Stimulated activated naive B cell treated with anti-CD40 and anti-IgM and Interleukin-4, amounts not matched to agents 10 μg/mL and 1 μg/mL and 100 μg/mL, for 72 hours (primary cell): Measurements from ENCODE around the gene SLC25A26.
"Not testable (repeated sequence)": the region's sequence is repeated elsewhere in the genome, so short reads cannot be mapped to it uniquely, and the experiment has no call there.

ENCODE experiments used
- ATAC-seq, 2 donors: fragments of 150-1000 bp; cut with Tn5 transposase; replicated peaks; 2 replicates each; pipeline ENCODE4 v1.10.0; 2021; ENCODE audit warnings: moderate library complexity in 1 of 2
- DNase-seq: peaks from one replicate; pipeline ENCODE4 v3.0.0; 2021
- H3K27ac Mint-ChIP-seq: one replicate; pipeline ENCODE4 v1.8.0; 2022; ENCODE audit warnings: mild to moderate bottlenecking, mixed read lengths
- H3K27me3 Mint-ChIP-seq, 2 donors: one replicate each; pipeline ENCODE4 v1.8.0; 2022; ENCODE audit warnings: mixed read lengths in 2 of 2
- H3K36me3 Mint-ChIP-seq, 2 donors: one replicate each; pipeline ENCODE4 v1.8.0; 2022; ENCODE audit warnings: mixed read lengths in 2 of 2, mild to moderate bottlenecking in 1 of 2
- H3K4me1 Mint-ChIP-seq, 2 donors: one replicate each; pipeline ENCODE4 v1.8.0; 2022; ENCODE audit warnings: mixed read lengths in 2 of 2, mild to moderate bottlenecking in 1 of 2
- H3K4me3 Mint-ChIP-seq, 2 donors: one replicate each; pipeline ENCODE4 v1.8.0; 2022; ENCODE audit warnings: mild to moderate bottlenecking in 2 of 2, mixed read lengths in 2 of 2, moderate library complexity in 1 of 2
- H3K9me3 Mint-ChIP-seq, 2 donors: one replicate each; pipeline ENCODE4 v1.8.0; 2022; ENCODE audit warnings: mixed read lengths in 2 of 2, mild to moderate bottlenecking in 1 of 2

Gene SLC25A26

DNA sequence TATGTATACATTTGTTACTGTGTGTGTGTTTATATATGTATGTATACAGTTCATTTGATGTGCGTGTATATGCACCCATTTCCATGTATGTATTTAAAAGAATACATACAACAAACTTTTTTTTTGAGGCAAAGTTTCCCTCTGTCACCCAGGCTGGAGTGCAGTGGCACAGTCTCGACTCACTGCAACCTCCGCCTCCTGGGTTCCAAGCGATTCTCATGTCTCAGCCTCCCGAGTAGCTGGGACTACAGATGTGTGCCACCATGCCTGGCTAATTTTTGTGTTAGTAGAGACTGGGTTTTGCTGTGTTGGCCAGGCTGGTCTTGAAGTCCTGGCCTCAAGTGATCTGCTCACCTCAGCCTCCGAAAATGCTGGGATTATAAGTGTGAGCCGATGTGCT is 78.3 kb downstream of the SLC25A26 start:
- not testable (repeated sequence) for H3K27ac Mint-ChIP-seq, DNase-seq, H3K4me3 Mint-ChIP-seq, ATAC-seq, H3K9me3 Mint-ChIP-seq, H3K27me3 Mint-ChIP-seq, H3K36me3 Mint-ChIP-seq
- H3K4me1 Mint-ChIP-seq: peaks cover 23 to 32% of the 10 kb centered on the region in 2 donors

DNA sequence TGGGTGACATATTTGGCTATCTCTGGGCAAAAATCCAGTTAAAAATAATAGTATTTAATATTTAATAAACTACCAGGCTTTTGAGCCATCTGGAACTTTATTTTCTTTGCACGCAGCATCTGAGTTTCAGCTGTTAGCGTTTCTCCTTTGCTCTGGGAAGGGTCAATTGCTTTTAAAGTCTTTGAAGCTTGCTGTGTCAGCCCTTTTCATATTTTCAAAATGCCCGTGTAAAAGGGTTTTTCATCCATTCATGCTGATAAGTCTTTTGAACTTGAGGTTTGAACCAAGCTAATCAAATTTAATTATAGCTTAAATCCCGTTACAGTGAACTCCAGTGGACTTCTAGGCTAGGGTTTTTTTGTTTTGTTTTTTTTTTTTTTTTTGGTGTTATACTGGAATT is 79.1 kb downstream of the SLC25A26 start:
- no peaks in the 10 kb centered on the region for H3K9me3 Mint-ChIP-seq
- no peak for DNase-seq
- H3K27me3 Mint-ChIP-seq: no peaks in the 10 kb centered on the region
- H3K36me3 Mint-ChIP-seq: peaks cover 0 to 4% of the 10 kb centered on the region in 2 donors
- no peak overlapping the region for H3K4me3 Mint-ChIP-seq
- no peak overlapping the region for H3K27ac Mint-ChIP-seq
- H3K4me1 Mint-ChIP-seq: peaks cover 28 to 37% of the 10 kb centered on the region in 2 donors
- ATAC-seq: no peak

DNA sequence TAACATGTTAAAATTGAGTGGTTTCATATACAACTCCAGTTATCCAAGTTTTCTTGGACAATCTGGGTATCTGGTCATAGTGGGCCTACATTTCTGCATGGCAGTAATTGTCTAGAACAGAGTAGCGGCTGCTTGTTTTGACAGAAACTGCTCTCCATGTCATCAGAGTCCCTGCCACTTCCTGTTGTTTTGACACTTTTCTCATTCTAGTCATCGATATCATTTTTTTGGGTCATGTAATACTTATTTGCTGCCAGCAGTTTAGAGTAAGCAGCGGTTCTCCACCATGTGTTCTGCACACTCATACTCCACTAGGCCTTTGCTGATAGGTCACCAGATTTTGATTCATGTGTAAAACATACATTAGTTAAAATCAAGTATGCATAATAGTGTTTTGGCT is 81.5 kb downstream of the SLC25A26 start:
- H3K4me3 Mint-ChIP-seq: no peak overlapping the region
- ATAC-seq: peak; percentile 86 to 88
- H3K36me3 Mint-ChIP-seq: peaks cover 14 to 16% of the 10 kb centered on the region in 2 donors
- no peak for DNase-seq
- H3K9me3 Mint-ChIP-seq: peaks cover 0 to 8% of the 10 kb centered on the region in 2 donors
- H3K27ac Mint-ChIP-seq: peak overlapping the region; percentile 94
- H3K4me1 Mint-ChIP-seq: peaks cover 30 to 46% of the 10 kb centered on the region in 2 donors
- no peaks in the 10 kb centered on the region for H3K27me3 Mint-ChIP-seq

DNA sequence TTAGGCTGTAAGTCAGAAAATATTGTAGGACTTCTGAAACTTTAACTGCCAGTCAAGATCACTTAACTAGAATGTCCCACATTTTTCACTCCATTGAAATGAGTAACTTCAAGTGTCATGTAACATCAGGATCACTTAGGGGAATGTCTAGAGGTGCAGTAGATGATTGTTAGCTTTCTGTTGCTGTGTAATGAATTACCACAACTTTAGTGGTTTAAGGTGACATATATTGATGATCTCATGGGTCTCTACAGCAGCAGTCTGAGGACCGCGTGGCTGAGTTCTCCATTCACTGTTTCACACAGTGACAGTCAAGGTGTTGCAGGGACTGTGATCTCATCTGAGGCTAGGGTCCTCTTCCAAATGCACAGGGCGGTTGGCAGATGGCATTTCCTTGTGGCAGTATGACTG is 82.7 kb downstream of the SLC25A26 start:
- Mint-ChIP-seq H3K4me1 (peaks cover 33 to 46% of the 10 kb centered on the region in 2 donors), H3K27ac (peak overlapping the region; percentile 39), H3K27me3 (no peaks in the 10 kb centered on the region), H3K4me3 (no peak overlapping the region), H3K9me3 (peaks cover 0 to 8% of the 10 kb centered on the region in 2 donors), H3K36me3 (peaks cover 14 to 16% of the 10 kb centered on the region in 2 donors)
- DNase-seq: no peak
- ATAC-seq: peak; percentile 58 to 76

DNA sequence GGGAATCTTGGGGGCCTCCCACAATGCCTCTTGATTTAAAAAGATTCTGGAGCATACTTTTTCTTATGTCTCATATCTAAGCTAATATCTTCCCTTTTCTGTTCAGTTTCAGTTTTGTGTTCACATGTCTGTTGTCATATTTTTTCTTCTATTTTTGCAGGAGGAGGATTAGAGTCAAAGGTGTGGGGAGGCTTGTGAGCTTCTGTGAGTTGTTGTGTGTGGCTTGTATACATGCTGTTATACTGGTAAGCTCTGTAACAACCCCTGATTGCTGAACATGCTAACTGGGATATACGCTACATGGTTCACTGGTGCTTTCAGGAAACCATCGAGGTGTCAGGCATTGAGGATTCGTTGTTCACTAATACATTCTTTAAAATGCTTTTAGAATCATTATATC is 83.5 kb downstream of the SLC25A26 start:
- H3K9me3 Mint-ChIP-seq: peaks cover 0 to 8% of the 10 kb centered on the region in 2 donors
- peaks cover 14 to 16% of the 10 kb centered on the region in 2 donors for H3K36me3 Mint-ChIP-seq
- no peak for DNase-seq
- peak overlapping the region; percentile 30 to 50 for H3K4me3 Mint-ChIP-seq
- no peak for ATAC-seq
- H3K27ac Mint-ChIP-seq: peak overlapping the region; percentile 39
- no peaks in the 10 kb centered on the region for H3K27me3 Mint-ChIP-seq
- peaks cover 33 to 46% of the 10 kb centered on the region in 2 donors for H3K4me1 Mint-ChIP-seq

DNA sequence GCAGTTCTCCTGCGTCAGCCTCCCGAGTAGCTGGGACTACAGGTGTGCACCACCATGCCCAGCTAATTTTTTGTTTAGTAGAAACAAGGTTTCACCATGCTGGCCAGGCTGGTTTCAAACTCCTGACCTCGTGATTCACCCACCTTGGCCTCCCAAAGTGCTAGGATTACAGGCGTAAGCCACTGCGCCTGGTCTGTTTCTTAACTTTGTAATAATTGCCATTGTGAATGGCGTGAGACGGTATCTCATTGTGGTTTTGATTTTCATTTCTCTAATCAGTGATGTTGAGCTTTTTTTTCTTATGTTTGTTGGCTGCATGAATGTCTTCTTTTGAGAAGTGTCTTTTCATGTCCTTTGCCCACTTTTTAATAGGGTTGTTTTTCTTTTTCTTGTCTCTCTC is 85.3 kb downstream of the SLC25A26 start:
- not testable (repeated sequence) for DNase-seq, ATAC-seq, H3K27ac Mint-ChIP-seq, H3K4me3 Mint-ChIP-seq, H3K9me3 Mint-ChIP-seq, H3K27me3 Mint-ChIP-seq
- Mint-ChIP-seq H3K36me3 (peaks cover 14 to 16% of the 10 kb centered on the region in 2 donors), H3K4me1 (peaks cover 33 to 46% of the 10 kb centered on the region in 2 donors)

DNA sequence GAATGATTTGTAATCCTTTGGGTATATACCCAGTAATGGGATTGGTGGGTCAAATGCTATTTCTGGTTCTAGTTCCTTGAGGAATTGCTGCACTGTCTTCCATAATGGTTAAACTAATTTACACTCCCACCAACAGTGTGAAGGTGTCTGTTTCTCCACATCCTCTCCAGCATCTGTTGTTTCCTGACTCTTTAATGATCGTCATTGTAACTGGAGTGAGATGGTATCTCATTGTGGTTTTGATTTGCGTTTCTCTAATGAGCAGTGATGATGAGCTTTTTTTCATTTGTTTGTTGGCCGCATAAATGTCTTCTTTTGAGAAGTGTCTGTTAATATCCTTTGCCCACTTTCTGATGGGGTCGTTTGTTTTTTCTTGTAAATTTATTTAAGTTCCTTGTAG is 86.2 kb downstream of the SLC25A26 start:
- H3K27me3 Mint-ChIP-seq, DNase-seq, ATAC-seq, H3K27ac Mint-ChIP-seq, H3K9me3 Mint-ChIP-seq, H3K4me3 Mint-ChIP-seq: not testable (repeated sequence)
- H3K36me3 Mint-ChIP-seq: peaks cover 14 to 16% of the 10 kb centered on the region in 2 donors
- peaks cover 29 to 38% of the 10 kb centered on the region in 2 donors for H3K4me1 Mint-ChIP-seq

DNA sequence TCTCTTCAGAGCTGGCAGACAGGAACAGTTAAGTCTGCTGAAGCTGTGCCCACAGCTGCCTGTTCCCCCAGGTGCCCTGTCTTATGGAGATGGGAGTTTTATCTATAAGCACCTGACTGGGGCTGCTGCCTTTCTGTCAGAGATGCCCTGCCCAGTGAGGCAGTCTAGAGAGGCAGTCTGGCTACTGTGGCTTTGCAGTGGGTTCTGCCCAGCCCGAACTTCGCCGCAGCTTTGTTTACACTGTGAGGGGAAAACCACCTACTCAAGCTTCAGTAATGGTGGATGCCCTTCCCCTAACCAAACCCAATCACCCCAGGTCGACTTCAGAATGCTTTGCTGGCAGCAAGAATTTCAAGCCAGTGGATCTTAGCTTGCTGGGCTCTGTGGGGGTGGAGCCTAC is 91.2 kb downstream of the SLC25A26 start:
- Mint-ChIP-seq H3K4me3 (no peak overlapping the region), H3K27me3 (no peaks in the 10 kb centered on the region), H3K27ac (no peak overlapping the region), H3K4me1 (peaks cover 15 to 19% of the 10 kb centered on the region in 2 donors), H3K36me3 (peaks cover 5 to 35% of the 10 kb centered on the region in 2 donors), H3K9me3 (peaks cover 3 to 17% of the 10 kb centered on the region in 2 donors)
- ATAC-seq (no peak), DNase-seq (no peak)

DNA sequence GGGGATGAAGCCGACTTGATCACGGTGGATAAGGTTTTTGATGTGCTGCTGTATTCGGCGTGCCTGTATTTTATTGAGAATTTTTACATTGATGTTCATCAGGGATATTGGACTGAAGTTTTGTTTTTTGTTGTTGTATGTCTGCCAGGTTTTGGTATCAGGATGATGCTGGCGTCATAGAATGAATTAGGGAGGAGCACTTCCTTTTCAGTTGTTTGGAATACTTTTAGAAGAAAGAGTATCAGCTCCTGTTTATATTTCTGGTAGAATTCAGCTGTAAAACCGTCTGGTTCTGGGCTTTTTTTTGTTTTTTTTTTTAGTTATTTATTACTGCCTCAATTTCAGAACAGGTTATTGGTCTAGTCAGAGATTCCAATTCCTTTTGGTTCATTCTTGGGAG is 93.7 kb downstream of the SLC25A26 start:
- DNase-seq (no peak), ATAC-seq (no peak)
- Mint-ChIP-seq H3K36me3 (peaks cover 5 to 36% of the 10 kb centered on the region in 2 donors), H3K27me3 (no peaks in the 10 kb centered on the region), H3K27ac (no peak overlapping the region), H3K4me3 (no peak overlapping the region), H3K9me3 (peaks cover 3 to 17% of the 10 kb centered on the region in 2 donors), H3K4me1 (peaks cover 16 to 29% of the 10 kb centered on the region in 2 donors)

DNA sequence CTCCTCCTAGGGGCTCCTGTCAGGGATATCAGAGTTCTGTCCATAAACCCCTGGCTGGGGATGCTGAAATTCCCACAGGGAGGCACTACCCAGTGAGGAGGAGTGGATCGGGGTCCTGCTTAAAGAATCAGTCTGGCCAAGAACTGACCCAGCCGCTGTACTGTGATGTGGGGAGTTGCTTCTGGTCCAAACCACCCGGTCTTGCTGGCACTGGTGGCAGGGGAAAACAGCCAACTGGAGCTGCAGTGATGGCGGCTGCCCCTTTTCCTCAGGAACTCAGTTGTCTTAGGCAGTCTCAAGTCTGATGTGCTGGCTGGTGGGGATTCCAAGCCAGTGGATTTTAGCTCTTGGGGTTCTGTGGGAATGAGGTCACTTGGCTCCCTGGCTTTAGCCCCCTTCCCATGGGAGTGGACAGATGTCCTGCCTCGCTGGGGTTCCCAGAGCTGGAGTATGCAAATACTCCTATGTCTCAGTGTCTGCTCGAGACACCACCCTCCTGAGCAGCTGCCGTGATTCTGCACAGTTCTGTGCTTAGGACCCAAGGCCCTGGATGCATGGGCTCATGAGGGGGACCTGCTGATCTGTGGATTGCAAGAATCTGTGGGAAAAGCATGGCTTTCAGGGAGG is 97.1 kb downstream of the SLC25A26 start:
- H3K4me1 Mint-ChIP-seq: peaks cover 26 to 52% of the 10 kb centered on the region in 2 donors
- no peak for ATAC-seq
- no peaks in the 10 kb centered on the region for H3K27me3 Mint-ChIP-seq
- no peak overlapping the region for H3K27ac Mint-ChIP-seq
- peaks cover 2 to 17% of the 10 kb centered on the region in 2 donors for H3K9me3 Mint-ChIP-seq
- DNase-seq: no peak
- peaks cover 5 to 43% of the 10 kb centered on the region in 2 donors for H3K36me3 Mint-ChIP-seq
- H3K4me3 Mint-ChIP-seq: no peak overlapping the region

DNA sequence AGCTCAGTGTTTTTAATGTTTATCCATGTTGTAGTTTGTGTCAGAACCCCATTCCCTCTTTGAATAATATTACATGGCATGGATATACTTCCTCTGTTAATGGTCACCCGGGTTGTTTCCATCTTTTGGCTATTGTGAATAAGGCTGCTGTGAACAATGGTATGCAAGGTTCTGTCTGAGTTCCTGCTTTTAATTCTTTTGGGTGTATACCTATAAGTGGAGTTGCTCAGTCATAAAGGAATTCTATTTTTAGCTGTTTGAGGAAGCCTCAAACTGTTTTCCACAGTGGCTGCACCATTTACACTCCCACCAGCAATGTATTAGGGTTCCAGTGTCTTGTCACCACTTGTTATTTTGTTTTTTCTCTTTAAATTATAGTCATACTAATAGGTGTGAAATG is 99.6 kb downstream of the SLC25A26 start:
- Mint-ChIP-seq H3K4me3 (no peak overlapping the region), H3K27ac (no peak overlapping the region)
- DNase-seq: no peak

DNA sequence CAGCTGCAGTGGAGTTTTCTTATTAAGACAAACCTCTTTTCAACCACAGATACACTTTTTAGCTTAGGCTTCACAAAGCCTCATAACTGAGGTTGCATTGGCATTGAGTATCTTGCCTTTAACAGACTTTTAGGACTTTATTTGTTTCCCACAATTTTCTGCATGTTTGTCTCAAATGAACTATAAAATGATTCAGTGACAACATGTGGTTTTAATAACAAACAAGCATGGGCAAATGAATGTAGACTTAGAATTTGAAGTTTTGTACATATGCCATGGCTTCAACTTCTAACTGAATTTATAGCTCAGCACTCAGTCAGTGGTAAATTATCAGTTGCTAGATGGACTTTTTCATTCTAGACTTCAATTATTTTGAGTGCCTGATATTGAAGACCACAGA is 101.6 kb downstream of the SLC25A26 start:
- no peak overlapping the region for H3K27ac Mint-ChIP-seq
- ATAC-seq (no peak), DNase-seq (no peak)
- H3K4me3 Mint-ChIP-seq: no peak overlapping the region
- H3K4me1 Mint-ChIP-seq: peaks cover 19 to 47% of the 10 kb centered on the region in 2 donors
- H3K27me3 Mint-ChIP-seq: no peaks in the 10 kb centered on the region
- no peaks in the 10 kb centered on the region for H3K9me3 Mint-ChIP-seq
- H3K36me3 Mint-ChIP-seq: peaks cover 4 to 12% of the 10 kb centered on the region in 2 donors

More for the DNA sequence above, 99.6 kb downstream of the SLC25A26 start:
- H3K4me1 Mint-ChIP-seq: peaks cover 19 to 44% of the 10 kb centered on the region in 2 donors
- peaks cover 0 to 6% of the 10 kb centered on the region in 2 donors for H3K9me3 Mint-ChIP-seq
- no peaks in the 10 kb centered on the region for H3K27me3 Mint-ChIP-seq
- ATAC-seq: peak; percentile 63 to 71
- H3K36me3 Mint-ChIP-seq: peaks cover 2 to 28% of the 10 kb centered on the region in 2 donors

DNA sequence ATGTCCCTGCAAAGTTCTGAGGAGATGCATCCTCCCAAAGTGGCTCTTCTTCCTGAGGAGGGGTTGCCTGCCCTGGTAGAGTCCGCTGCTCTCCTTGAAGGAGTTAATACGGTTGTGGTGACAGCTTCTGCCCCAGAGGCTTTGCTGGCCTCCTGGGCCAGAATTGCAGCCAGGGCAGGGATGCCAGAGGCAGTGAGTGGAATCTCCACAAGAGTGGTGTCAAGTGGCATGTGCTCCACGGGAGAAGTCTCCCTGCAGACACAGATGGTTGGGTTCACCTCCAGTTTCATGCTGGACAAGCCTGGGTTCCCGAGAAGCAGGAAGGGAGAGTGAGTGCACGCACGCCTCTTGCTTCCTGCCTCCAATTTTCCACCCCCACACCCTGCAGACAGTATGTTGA is 105.5 kb downstream of the SLC25A26 start:
- ATAC-seq (no peak), DNase-seq (no peak)
- Mint-ChIP-seq H3K4me1 (peaks cover 8 to 30% of the 10 kb centered on the region in 2 donors), H3K4me3 (no peak overlapping the region), H3K27ac (no peak overlapping the region), H3K9me3 (no peaks in the 10 kb centered on the region), H3K36me3 (peaks cover 5 to 6% of the 10 kb centered on the region in 2 donors), H3K27me3 (no peaks in the 10 kb centered on the region)

DNA sequence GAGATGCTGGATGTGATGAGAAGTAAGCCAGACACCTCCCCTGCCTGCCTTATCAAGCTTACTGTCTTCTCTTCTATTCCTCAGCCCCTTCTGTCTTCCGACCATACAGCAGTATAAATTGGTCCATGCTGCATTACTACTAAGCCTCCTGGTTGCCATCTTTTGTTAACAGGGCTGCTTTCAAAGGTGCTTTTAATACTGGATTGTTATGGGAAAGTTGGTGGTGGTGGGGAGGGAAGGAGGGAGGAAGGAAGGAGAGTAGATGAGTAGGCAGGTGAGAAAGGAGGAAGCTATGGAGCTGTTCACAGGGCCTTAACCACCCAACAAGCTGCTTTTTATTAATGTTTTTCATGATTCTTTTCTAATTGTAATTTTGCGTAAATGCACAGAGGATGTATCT is 114.9 kb downstream of the SLC25A26 start:
- ATAC-seq (no peak), DNase-seq (no peak)
- Mint-ChIP-seq H3K4me3 (no peak overlapping the region), H3K4me1 (peaks cover 10 to 25% of the 10 kb centered on the region in 2 donors), H3K36me3 (peaks cover 2 to 6% of the 10 kb centered on the region in 2 donors), H3K9me3 (no peaks in the 10 kb centered on the region), H3K27ac (no peak overlapping the region), H3K27me3 (no peaks in the 10 kb centered on the region)

DNA sequence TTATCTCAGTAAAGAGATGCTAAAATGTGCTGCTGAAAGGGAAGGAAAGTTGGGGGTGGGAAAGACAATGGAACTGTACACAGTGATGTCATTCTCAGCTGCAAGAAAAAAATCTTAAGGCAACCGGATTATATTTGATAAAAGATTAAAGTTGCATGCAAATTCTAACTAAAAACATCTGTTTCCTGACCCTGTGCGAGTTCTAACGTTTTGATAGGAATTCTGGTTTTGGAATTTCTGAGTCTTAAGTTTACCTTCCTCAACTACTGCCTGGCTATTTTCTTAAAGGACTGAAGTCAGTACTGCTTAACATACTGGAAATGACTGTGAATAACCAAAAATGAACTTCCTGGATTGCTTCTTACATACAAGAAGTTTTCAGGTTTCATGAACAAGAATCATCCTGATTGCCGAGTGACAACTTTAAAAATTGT is 115.5 kb downstream of the SLC25A26 start:
- no peaks in the 10 kb centered on the region for H3K9me3 Mint-ChIP-seq
- DNase-seq (no peak), ATAC-seq (no peak)
- H3K4me3 Mint-ChIP-seq: no peak overlapping the region
- H3K27me3 Mint-ChIP-seq: no peaks in the 10 kb centered on the region
- no peak overlapping the region for H3K27ac Mint-ChIP-seq
- H3K36me3 Mint-ChIP-seq: peaks cover 2 to 6% of the 10 kb centered on the region in 2 donors
- peaks cover 10 to 22% of the 10 kb centered on the region in 2 donors for H3K4me1 Mint-ChIP-seq
